Activated CD4-positive, alpha-beta T cell treated with anti-CD3 and anti-CD28 coated beads, Interleukin-2, amount 10 ng/mL, durations not matched to agents 24 days and 14 days (primary cell): ENCODE measurements around the gene TMEM214. TPM values are rescaled to one million over a fixed set of nuclear protein-coding genes. Genes with fewer than 3 reads are reported as not detected.

Source experiments
- DNase-seq: peaks from one replicate; pipeline ENCODE4 v3.0.0; 2022
- H3K27ac Mint-ChIP-seq: one replicate; pipeline ENCODE4 v1.8.0; 2022; ENCODE audit warnings: mild to moderate bottlenecking, mixed read lengths
- H3K27me3 Mint-ChIP-seq: one replicate; pipeline ENCODE4 v1.8.0; 2022; ENCODE audit warnings: mixed read lengths
- H3K36me3 Mint-ChIP-seq: one replicate; pipeline ENCODE4 v1.8.0; 2022; ENCODE audit warnings: low read depth, mild to moderate bottlenecking, mixed read lengths
- H3K4me1 Mint-ChIP-seq: one replicate; pipeline ENCODE4 v1.8.0; 2021; ENCODE audit warnings: mixed read lengths
- H3K4me3 Mint-ChIP-seq: one replicate; pipeline ENCODE4 v1.8.0; 2022; ENCODE audit warnings: mild to moderate bottlenecking, moderate library complexity, mixed read lengths
- H3K9me3 Mint-ChIP-seq: one replicate; pipeline ENCODE4 v1.8.0; 2021; ENCODE audit warnings: mixed read lengths
- intact Hi-C: fragments of 100-400 bp; cut with micrococcal nuclease; formaldehyde crosslinking; loops from one replicate; pipeline ENCODE4 v1.15.1; 2023
- total RNA-seq: library from RNA; stranded (reverse); gene quantifications from 2 replicates; pipeline ENCODE4 v1.2.3, GENCODE V29; 2022

TMEM214 gene, protein sequence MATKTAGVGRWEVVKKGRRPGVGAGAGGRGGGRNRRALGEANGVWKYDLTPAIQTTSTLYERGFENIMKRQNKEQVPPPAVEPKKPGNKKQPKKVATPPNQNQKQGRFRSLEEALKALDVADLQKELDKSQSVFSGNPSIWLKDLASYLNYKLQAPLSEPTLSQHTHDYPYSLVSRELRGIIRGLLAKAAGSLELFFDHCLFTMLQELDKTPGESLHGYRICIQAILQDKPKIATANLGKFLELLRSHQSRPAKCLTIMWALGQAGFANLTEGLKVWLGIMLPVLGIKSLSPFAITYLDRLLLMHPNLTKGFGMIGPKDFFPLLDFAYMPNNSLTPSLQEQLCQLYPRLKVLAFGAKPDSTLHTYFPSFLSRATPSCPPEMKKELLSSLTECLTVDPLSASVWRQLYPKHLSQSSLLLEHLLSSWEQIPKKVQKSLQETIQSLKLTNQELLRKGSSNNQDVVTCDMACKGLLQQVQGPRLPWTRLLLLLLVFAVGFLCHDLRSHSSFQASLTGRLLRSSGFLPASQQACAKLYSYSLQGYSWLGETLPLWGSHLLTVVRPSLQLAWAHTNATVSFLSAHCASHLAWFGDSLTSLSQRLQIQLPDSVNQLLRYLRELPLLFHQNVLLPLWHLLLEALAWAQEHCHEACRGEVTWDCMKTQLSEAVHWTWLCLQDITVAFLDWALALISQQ
- 93.4 and 98.6 TPM in 2 replicates for total RNA-seq

DNA sequence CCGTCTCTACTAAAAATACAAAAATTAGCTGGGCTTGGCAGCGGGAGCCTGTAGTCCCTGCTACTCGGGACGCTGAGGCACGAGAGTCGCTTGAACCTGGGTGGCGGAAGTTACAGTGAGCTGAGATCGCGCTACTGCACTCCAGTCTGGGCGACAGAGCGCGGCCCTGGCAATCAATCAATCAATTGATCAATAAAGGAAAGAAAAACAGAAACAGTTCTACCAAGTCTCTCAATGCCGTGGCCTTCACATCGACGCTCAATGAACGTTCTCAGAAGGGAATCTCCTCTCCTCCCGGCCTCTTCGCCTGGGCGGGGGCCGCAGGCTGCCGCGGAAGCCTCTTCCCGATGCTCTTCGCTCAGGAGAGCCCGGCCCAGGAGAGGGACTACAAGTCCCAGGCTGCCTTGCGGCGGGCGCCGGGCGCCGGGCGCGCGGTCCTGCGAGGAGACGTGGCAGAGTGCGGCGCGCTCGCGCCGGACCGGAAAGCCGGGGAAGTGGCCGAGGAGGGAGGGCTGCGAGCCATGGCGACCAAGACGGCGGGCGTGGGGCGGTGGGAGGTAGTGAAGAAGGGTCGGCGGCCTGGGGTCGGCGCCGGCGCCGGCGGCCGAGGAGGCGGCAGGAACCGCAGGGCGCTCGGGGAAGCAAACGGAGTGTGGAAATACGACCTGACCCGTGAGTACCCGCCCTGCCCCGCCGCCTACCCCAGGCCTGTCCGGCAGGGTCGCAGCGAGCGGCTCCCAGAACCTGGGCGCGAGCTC, at the start of gene TMEM214:
TMEM214 (plus strand) TSS at position 471 of the 758 bp plus-strand sequence; CDS start at position 522, 51 bp downstream.
- intact Hi-C loops, result loop anchor here (1.0 to 5.0 kb wide), 7 partner anchors 18 to 324 kb away; partner anchors contain the start of genes ATRAID, CENPA, GTF3C2 and MAPRE3
- H3K27me3 Mint-ChIP-seq, result no peaks in the 10 kb centered on the region
- H3K9me3 Mint-ChIP-seq, result no peaks in the 10 kb centered on the region
- peaks cover 57% of the 10 kb centered on the region for H3K36me3 Mint-ChIP-seq
- peak; percentile 96 for DNase-seq
- peak within 1 kb of the TSS; percentile 94 for H3K4me3 Mint-ChIP-seq
- peaks cover 45% of the 10 kb centered on the region for H3K4me1 Mint-ChIP-seq
- H3K27ac Mint-ChIP-seq, result peak within 1 kb of the TSS; percentile 89

DNA sequence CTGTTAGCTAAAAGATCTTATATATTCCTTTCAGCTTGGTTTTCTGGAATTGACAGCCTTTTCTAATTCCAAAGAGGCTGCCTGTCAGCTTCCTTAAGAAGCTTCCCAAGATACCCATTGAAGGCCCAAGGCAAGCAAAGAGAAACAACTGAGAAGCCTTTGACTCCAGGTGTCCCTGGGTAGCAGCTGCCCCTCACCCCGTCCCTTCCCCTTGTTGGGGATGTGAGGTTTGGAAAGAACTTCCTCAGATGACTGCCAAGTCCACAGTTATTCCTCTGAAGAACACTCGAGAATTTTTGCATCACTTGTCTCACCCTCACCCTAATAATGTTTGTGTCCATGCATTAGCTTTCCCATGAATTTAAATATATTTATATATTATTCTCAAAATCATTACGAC, 49.0 kb upstream of the TMEM214 start:
- intact Hi-C loops, result no loop called here
- no peaks in the 10 kb centered on the region for H3K9me3 Mint-ChIP-seq
- H3K27ac Mint-ChIP-seq, result no peak overlapping the region
- H3K36me3 Mint-ChIP-seq, result no peaks in the 10 kb centered on the region
- H3K4me3 Mint-ChIP-seq, result no peak overlapping the region
- H3K4me1 Mint-ChIP-seq, result no peaks in the 10 kb centered on the region
- no peak for DNase-seq
- peaks cover 15% of the 10 kb centered on the region for H3K27me3 Mint-ChIP-seq

DNA sequence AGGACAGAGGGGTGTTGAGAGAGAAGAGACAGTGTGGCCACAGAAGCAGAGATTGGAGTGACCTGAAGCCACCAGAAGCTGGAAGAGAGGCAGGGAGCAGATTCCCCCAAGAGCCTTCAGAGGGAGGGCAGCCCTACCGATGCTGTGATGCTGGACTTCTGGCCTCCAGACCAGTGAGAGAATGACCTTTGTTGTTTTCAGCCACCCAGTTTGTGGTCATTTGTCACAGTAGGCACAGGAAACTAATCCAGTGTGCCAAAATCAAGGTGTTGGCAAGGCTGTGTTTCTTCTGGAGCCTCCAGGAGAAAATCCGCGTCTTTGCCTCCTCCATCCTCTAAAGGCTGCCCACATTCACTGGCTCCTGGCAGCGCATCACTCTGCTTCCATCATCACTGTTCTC, 47.0 kb upstream of the TMEM214 start:
- no peaks in the 10 kb centered on the region for H3K4me1 Mint-ChIP-seq
- peaks cover 8% of the 10 kb centered on the region for H3K27me3 Mint-ChIP-seq
- DNase-seq, result no peak
- H3K27ac Mint-ChIP-seq, result no peak overlapping the region
- no peaks in the 10 kb centered on the region for H3K9me3 Mint-ChIP-seq
- H3K36me3 Mint-ChIP-seq, result no peaks in the 10 kb centered on the region
- intact Hi-C loops, result no loop called here
- H3K4me3 Mint-ChIP-seq, result no peak overlapping the region

DNA sequence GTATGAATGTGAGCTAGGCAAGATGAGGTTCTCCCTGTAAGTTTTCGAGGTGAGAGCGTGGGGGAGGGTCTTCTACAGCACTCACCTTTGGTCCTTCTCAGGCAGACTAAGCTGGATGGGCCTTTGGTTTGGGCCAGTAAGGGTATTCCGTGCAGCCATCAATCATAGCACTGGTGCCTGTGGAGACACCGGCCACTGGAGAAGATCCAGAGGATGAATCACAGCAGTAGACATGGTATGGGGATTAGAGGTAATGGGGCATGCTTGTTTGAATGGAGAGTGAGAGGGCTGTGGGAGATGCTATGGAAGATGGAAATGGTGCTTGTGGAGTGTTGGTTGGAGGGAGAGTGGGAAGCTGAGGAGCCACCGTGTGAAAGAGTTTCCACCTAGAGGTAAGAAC, 46.2 kb upstream of the TMEM214 start:
- H3K27me3 Mint-ChIP-seq, result peaks cover 6% of the 10 kb centered on the region
- no peak overlapping the region for H3K27ac Mint-ChIP-seq
- H3K4me3 Mint-ChIP-seq, result no peak overlapping the region
- H3K36me3 Mint-ChIP-seq, result no peaks in the 10 kb centered on the region
- DNase-seq, result no peak
- H3K4me1 Mint-ChIP-seq, result no peaks in the 10 kb centered on the region
- intact Hi-C loops, result no loop called here
- no peaks in the 10 kb centered on the region for H3K9me3 Mint-ChIP-seq

DNA sequence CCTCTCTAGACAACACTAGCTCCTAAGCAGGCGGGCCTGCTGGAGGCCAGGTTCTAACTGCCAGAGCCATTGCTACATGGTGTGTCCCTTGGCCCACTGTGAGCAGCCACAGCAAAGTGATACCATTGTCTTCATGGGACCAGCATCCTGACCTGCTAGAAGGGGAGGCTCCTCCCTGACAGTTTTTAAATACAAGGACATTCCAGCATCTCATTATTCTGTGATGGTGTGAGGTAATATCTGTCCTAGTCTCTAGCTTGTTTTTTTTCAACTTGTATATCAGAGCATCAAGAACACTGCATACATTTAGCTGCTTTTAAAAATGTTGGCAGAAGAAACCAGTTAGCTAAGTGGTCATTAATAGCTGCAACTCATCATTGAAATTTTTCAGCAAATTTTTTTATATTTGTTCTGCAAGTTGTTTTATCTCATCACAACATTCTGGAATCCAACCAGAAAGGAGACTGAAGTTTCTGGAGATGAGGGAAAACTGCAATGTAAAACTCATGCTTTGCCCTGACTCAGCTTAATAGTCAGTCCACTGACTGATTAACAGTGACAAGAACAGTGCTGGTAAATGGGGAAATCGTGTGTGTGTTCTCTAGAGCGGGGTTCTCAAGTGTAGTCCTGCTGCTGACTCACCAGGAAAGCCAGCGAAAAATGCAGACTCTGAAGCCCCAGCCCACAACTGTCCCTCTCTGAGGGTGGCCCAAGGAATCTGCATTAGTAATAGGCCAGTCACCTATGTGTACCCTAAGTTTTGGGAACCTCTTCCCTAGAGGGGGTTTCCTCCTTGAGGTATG, 44.5 kb upstream of the TMEM214 start:
- no peak overlapping the region for H3K27ac Mint-ChIP-seq
- no peak overlapping the region for H3K4me3 Mint-ChIP-seq

DNA sequence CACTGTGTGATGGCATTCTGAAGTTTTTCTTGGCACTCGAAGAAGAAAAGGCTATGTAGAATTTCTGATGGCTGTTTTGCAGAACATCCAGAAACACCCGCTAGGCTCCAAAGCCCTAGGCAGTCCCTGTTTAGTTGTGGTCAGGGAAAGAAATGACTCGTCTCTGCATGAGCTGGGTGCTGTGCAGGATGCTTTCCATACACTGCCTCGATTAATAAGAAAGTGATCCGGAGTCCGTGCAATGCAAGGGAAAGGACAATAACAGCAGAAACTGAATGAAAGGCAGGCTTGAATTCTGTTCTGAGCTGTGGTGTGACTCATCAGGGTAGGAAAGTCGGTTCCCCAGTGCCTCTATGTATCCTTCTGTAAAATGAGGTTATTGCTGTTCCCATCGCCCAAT, 43.6 kb upstream of the TMEM214 start:
- Mint-ChIP-seq H3K27ac (no peak overlapping the region), H3K9me3 (no peaks in the 10 kb centered on the region), H3K4me3 (no peak overlapping the region), H3K36me3 (no peaks in the 10 kb centered on the region), H3K27me3 (peaks cover 6% of the 10 kb centered on the region), H3K4me1 (no peaks in the 10 kb centered on the region)
- intact Hi-C loops, result no loop called here
- no peak for DNase-seq

More for the DNA sequence above, 44.5 kb upstream of the TMEM214 start:
- Mint-ChIP-seq H3K36me3 (no peaks in the 10 kb centered on the region), H3K27me3 (peaks cover 6% of the 10 kb centered on the region), H3K9me3 (no peaks in the 10 kb centered on the region), H3K4me1 (no peaks in the 10 kb centered on the region)
- no peak for DNase-seq
- intact Hi-C loops, result no loop called here

DNA sequence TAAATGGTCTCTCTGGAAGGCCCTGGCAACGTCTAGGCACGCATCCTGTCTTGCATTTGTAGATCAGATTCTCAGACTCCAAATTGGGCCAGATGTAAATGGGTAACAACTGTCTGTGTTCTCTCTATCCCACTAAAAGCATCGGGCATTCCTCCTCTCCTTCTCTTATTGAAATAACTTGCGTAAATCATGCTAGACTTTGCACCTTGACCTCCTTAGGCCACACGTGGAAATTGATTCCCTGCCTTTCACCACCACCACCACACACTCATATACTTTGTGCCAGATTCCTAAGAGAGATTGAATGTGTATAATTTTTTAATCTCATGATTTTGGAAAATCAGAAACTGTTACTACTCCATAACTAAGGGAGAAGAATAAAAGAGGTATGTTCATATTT, 41.0 kb upstream of the TMEM214 start:
- peaks cover 2% of the 10 kb centered on the region for H3K27me3 Mint-ChIP-seq
- no peak overlapping the region for H3K4me3 Mint-ChIP-seq

DNA sequence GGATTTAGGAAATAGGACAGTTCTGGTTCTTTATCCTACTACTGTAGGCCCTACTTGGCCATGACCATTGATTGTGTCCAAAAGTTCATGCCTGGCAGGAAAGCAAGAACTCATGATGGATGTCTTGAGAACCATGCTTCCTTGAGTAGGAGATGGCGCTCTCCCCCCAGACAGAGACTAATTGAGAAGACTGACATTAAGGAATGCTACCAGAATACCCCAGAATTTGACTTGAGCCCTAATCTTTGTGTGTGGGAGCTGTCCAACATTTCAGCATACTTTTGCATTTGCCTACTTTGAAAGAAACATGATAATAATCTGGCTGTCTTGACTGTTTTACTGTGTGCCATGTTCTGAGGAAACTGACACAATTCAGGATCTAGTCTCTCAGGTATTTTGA, 39.0 kb upstream of the TMEM214 start:
- Mint-ChIP-seq H3K36me3 (no peaks in the 10 kb centered on the region), H3K27me3 (peaks cover 1% of the 10 kb centered on the region), H3K9me3 (no peaks in the 10 kb centered on the region), H3K4me3 (no peak overlapping the region), H3K27ac (no peak overlapping the region), H3K4me1 (no peaks in the 10 kb centered on the region)
- no peak for DNase-seq
- intact Hi-C loops, result no loop called here

More for the DNA sequence above, 41.0 kb upstream of the TMEM214 start:
- no peak overlapping the region for H3K27ac Mint-ChIP-seq
- no peaks in the 10 kb centered on the region for H3K9me3 Mint-ChIP-seq
- no peaks in the 10 kb centered on the region for H3K4me1 Mint-ChIP-seq
- DNase-seq, result no peak
- intact Hi-C loops, result no loop called here
- no peaks in the 10 kb centered on the region for H3K36me3 Mint-ChIP-seq

DNA sequence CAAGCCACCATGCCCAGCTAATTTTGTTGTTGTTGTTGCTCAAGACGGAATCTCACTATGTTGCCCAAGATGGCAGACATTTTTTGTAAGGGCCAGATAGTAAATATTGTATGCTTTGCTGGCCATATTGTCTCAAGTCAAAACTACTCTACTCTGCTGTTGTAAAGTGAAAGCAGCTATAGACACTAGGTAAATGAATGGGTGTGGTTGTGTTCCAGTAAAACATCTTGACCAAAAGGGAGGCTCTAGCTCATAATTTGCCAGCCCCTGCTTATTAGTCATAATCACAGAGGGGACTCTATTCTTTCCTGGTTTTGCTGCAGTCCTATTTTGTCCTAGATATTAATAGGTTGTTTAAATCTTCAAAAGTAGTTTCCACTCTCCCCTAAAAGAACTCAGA, 37.8 kb upstream of the TMEM214 start:
- no peaks in the 10 kb centered on the region for H3K9me3 Mint-ChIP-seq
- no peak overlapping the region for H3K4me3 Mint-ChIP-seq
- intact Hi-C loops, result no loop called here
- no peak for DNase-seq
- H3K27ac Mint-ChIP-seq, result no peak overlapping the region
- H3K36me3 Mint-ChIP-seq, result no peaks in the 10 kb centered on the region
- H3K4me1 Mint-ChIP-seq, result no peaks in the 10 kb centered on the region
- H3K27me3 Mint-ChIP-seq, result peaks cover 4% of the 10 kb centered on the region

DNA sequence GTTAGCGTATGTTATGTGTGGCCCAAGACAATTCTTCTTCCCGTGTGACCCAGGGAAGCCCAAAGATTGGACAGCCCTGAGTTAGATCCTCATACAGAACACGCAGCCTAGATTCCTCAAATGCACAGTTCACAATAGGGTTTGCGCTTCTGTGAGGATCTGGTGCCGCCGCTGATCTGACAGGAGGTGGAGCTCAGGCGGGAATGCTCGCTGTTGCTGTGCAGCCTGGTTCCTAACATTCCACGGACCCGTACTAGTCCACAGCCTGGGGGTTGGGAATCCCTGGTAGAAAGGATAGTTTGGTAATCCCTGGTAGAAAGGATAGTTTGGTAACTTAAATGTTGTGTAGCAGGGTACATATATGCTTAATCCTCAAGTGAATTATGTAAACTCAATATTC, 35.4 kb upstream of the TMEM214 start:
- Mint-ChIP-seq H3K4me1 (no peaks in the 10 kb centered on the region), H3K27me3 (peaks cover 8% of the 10 kb centered on the region), H3K9me3 (no peaks in the 10 kb centered on the region), H3K27ac (no peak overlapping the region), H3K4me3 (no peak overlapping the region), H3K36me3 (no peaks in the 10 kb centered on the region)
- no peak for DNase-seq
- intact Hi-C loops, result no loop called here

DNA sequence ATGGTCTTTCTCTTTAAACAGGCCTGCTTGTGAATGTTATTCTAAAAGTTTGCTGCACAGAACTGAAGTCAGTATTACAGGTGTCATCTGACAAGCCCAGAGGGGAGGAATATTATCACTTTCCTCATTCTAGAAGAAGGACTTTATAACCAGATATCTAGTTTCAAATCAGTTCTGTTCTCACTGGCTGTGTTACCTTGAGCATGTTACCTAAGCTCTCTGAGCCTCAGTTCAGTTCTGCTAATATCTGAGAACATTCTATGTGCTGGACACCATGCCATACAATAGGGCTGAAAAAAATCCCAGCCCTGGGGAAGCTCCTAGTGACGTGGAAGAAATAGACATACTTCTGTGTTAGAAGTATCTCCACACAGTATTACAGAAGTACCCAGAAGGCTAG, 34.4 kb upstream of the TMEM214 start:
- Mint-ChIP-seq H3K27me3 (peaks cover 8% of the 10 kb centered on the region), H3K9me3 (no peaks in the 10 kb centered on the region), H3K4me3 (no peak overlapping the region), H3K4me1 (no peaks in the 10 kb centered on the region), H3K27ac (no peak overlapping the region), H3K36me3 (no peaks in the 10 kb centered on the region)
- intact Hi-C loops, result no loop called here
- DNase-seq, result no peak

DNA sequence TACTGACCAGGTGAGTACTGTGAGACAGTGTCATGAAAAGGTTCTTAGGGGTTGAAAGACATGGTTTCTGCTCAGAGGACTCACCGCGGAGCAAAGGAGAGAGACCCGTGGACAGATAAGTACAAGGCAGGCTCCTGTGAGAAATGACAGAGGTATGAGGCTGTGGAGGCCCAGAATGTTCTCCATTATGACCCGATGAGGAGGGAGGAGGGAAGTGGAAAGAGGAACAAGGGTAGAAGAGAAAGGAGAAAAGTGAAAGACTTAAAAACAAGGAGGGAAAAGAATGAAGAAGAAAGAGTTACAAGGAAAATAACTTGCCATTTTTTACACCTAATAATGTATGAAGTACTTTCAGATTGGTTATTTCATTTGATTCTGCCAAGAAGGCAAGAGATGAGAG, 32.5 kb upstream of the TMEM214 start:
- Mint-ChIP-seq H3K27ac (no peak overlapping the region), H3K27me3 (peaks cover 13% of the 10 kb centered on the region), H3K4me1 (no peaks in the 10 kb centered on the region), H3K4me3 (no peak overlapping the region), H3K36me3 (no peaks in the 10 kb centered on the region), H3K9me3 (no peaks in the 10 kb centered on the region)
- intact Hi-C loops, result no loop called here
- no peak for DNase-seq

DNA sequence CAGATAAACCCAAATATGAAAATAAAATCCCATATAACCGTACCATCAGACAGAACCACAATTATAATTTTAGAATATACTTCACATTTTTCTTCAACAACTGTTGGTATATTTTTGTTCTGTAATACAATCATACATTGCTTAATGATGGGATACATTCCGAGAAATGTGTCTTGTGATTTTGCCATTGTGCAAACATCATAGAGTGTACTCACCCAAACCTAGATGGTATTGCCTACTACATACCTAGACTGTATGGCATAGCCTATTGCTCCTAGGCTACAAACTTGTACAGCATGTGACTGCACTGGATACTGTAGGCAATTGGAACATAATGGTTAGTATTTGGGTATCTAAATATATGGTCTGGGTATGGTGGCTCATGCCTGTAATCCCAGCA, 31.8 kb upstream of the TMEM214 start:
- no peaks in the 10 kb centered on the region for H3K4me1 Mint-ChIP-seq
- H3K36me3 Mint-ChIP-seq, result no peaks in the 10 kb centered on the region
- H3K9me3 Mint-ChIP-seq, result no peaks in the 10 kb centered on the region
- H3K27ac Mint-ChIP-seq, result no peak overlapping the region
- DNase-seq, result no peak
- no peak overlapping the region for H3K4me3 Mint-ChIP-seq
- H3K27me3 Mint-ChIP-seq, result peaks cover 16% of the 10 kb centered on the region
- intact Hi-C loops, result no loop called here
